GM20431 (cell line): ENCODE measurements around the gene CTU1.

Source experiments
- in situ Hi-C: fragments of 300-500 bp; cut with MseI, MboI; formaldehyde crosslinking; loops from one replicate; pipeline ENCODE4 v1.15.0; 2020; ENCODE audit warnings: low sequenced_read_pairs; ENCODE audit not compliant: unreplicated experiment

Gene CTU1

DNA sequence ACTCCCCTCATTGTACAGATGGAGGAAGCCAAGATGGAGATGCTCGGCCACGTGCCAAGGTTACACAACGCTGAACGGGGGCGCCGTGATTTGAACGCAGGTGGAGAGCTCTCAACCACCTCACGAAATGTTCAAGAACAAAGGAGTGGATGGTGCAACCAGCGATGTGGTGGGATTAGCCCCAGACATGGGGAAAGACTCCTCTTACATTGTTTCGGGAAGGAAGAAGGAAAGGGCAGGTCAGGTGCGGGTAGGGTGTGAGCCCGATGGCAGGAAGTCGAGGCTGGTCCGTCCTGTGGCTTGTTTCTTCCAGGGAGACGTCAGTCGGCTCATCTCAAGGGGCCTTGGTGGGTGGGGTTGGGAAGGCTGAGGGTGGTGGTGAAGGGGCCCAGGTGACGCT, 18.4 kb downstream of the CTU1 start:
- in situ Hi-C loops: no loop called here

DNA sequence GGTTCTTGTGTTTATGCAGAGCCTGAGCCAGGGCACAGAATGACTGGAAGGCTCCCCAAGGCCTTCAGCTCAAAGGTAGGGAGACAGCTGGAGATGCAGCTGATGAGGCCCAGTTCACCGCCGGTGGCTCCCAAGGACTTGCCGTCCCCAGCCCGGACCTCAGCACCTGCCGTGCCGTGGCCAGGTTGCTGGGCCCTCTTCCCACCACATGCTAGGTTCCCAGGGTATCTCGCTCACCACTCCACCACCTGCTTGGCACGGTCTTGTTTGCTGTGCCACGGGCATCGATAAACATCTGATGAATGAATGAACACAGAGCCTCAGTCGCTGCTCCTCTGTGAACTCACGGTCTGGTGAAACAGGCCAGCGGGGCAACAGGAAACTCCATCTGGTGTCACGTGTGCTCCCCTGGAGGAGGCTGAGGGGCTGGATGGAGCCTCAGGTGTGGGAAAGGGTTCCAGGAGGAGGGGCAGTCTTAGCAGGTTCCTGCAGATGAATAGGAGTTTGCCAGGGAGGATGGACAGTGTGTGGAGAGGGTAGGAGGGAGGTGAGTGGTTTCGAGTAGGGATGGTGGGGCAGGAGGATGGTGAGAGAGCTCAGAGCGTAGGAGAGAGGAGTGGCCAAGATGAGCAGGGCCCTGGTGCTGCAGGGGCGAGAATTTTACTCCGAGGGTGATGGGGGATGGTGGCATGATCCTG, 21.9 kb downstream of the CTU1 start:
- in situ Hi-C loops: no loop called here

DNA sequence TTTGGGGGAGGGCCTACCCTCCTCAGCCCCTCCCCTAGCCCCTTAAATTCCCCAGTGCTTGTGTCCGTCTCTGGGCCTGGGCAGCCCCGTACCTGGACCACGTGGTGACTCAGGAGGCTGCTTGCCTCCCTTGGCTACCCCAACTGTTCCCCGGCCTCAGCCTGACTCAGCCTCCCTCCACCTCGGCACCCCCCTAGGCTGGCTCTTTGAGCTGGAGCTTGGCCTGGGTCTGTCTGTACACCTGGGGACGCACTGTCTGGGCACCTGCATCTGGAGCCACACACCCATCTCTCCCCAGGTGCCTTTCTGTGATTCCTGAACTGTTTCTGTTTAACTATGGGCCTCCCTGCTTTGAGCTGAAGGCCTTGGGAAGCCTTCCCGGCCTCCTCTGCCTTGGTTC, 23.7 kb downstream of the CTU1 start:
- in situ Hi-C loops: no loop called here

DNA sequence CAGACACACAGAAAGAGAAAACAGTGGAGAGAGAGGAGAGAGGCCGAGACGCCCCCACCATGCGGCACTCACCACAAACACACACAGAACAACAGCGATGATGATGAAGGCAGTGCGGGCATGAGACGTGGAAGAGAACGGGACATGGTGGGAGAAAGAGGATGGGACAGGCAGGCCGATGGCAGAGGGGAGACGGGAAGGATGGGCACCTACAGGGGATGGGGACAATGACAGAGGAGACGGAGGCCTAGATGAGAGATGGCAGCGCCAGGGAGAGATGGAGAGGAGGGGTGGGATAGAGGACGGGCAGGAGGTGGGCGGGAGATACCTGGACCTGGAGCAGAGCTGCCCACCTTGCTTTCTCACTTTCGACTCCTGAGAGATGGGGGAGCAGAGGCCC, 24.4 kb downstream of the CTU1 start:
- in situ Hi-C loops: no loop called here

DNA sequence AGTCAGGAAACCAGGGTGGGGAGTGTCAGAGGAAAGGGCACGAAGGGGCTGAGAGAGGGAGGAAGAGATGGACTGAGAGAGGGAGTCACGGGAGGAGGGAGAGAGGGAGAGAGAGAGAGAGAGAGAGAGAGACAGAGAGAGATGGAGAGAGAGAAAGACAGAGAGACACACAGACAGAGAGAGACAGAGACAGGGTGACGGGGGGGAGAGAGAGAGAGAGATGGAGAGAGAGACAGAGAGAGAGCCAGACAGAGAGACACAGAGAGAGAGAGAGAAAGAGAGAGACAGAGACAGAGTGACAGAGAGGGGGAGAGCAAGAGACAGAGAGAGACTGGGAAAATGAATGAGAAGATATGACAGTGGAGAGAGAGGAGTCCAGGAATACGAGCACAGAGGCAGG, 25.0 kb downstream of the CTU1 start:
- in situ Hi-C loops: no loop called here

DNA sequence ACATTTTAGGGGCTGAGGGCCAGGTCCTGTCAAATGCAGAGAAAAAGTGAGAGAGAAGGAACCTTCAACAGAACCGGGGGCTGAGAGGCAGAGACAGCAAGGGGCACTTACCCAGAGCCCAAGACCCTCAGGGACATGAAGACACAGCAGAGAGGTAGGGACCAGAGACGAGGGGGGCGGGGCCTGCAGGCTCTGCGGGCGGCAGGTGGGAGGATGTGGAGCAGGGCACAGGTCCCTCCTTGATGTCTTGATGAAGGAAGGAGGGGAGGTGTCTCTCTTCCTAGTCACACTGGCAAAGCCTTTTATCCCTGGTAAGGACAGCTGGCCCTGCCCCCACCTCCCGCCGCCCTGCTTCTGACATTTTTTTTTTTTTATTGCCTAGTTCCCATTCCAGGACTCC, 25.6 kb downstream of the CTU1 start, which contains the start of gene KLK14:
TSS of gene KLK14 (minus strand) at position 277 of the 400 bp plus-strand sequence. CDS start at position 4, 273 bp downstream.
- in situ Hi-C loops: no loop called here

DNA sequence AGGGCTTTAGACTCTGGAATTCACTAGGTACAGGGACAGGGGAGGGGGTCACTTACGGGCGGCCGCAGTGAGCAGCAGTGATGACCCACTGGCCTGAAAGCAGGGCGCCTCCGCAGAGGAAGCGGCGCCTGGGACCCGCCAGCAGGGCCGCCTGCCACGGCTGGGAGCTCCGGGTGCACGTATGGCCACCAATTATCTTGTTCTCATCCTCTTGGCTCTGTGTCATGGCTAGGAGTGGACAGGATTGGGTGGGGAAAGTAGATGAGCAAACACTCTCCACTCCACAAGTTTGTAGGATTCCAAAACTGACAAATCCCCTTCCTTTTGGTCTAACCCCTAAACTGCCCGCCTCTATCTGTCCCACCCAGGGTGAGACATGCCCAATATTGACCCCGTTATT, 26.7 kb downstream of the CTU1 start:
- in situ Hi-C loops: no loop called here

DNA sequence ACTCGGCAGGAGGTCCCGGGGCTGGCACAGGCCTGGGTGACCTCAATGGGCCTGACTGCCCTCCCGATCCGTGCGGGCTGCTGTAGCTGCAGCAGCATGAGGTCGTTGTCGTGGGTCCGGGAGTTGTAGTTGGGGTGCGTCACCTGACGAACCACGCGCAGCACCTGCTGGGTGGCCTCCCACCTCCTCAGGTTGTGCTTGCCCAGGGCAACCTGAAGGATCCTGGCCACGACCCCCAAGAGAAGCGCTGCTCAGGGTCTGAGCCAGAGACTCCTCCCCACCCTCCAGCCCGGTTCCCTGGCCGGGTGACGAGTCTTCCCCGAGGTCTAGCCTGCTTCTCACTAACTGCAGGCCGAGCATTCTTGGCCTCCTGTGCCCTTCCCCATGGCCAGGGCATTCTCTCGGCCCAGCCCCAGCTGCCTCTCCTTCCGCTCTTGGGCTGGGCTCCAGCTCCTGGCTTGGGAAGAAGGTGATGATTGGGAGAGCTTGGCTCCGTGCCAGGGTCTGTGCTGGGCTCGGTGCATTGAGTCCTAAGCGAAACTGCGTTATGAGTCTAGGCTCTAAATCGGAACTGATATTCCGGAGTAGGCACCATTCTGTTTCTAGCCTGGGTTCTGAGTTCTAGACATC, 28.6 kb downstream of the CTU1 start:
- in situ Hi-C loops: no loop called here

DNA sequence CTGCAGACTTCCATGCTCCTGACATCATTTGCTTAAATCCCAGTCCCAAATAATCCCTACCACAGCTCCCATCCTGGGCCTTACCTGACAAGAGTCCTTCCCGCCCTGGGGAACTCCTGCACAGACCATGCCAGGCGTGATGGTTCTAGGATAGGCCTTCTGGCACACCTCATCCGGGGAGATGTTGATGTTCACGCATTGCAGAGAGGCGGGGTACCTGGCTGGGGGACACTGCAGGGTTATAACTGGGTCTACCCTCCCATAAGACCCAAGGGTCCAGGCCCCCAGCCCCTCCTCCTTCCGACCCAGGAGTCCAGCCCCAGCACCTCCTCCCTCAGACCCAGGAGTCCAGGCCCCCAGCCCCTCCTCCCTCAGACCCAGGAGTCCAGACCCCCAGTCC, 29.5 kb downstream of the CTU1 start:
- in situ Hi-C loops: no loop called here

DNA sequence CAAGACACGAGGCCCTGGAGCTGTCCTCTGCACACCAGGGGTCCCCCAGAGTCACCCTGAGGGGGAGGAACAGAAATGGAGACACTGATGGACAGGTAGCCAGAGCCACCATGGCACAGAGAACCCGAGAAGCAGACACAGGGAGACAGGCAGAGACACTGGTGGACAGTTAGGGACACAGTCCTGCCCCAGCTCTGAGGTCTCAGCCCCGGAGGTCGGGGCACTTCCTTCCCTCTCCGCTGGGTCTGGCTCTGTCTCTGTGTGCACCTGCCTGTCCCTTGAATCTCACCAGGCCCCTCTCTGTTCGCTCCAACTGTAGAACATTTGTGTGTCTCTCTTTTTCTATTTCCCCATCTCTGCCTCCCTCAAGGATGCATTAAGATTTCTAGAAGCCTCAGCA, 30.1 kb downstream of the CTU1 start:
- in situ Hi-C loops: no loop called here

DNA sequence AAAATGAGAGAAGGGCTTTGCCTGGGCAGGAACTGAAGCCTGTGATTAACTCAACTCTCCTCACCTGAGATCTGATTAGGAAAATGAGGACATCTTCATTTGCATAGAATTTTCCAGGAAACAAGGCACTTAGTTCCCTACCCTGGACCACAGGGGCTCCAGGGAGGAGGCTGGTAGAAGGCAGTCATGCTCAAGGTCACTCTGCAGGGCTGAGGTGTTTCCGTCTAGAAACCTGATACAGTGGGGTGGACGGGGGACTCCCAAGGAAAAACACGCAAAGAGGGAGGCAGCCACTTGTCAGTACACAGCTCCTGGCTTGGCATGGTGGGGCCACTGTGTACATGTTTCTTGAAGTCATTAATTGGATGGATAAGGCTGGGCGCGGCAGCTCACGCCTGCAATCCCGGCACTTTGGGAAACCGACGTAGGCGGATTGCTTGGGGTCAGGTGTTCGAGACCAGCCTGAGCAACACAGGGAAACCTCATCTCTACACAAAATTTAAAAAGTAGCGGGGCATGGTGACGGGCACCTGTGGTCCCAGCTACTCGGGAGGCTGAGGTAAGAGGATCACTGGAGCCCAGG, 31.5 kb downstream of the CTU1 start:
- in situ Hi-C loops: no loop called here

DNA sequence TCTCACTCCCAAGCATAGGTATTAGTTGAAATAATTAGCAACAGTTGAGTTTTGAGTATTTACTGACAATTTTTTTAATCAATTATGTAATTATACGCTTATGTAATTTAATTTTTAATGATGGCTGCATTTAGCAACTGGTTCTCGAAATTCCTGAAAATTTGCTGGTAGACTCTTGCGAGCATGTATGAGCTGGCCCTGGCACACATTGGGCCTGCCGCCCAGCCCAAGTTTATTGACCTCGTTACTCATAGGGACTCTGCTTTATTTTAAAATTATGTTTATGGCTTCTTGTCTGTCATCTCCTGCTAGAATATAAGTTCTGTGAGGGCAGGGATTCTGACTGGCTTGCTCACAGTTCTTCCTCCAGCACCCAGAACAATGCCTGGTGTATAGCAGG, 32.2 kb downstream of the CTU1 start:
- in situ Hi-C loops: no loop called here

DNA sequence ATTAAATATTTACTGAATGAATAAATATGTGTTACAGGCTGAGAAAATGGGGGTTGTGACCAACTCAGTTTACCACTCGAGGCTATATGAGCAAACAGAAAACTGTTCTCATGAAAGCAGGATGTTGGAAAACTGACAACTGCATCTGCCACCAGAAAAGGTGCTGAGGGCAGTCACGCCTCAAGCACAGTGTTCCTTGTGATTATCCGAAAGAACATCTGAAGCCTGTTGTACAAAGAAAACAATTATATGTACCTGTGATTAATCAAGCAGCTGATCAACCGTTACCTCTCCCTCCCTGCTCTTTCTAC, 37.2 kb downstream of the CTU1 start:
- in situ Hi-C loops: no loop called here

DNA sequence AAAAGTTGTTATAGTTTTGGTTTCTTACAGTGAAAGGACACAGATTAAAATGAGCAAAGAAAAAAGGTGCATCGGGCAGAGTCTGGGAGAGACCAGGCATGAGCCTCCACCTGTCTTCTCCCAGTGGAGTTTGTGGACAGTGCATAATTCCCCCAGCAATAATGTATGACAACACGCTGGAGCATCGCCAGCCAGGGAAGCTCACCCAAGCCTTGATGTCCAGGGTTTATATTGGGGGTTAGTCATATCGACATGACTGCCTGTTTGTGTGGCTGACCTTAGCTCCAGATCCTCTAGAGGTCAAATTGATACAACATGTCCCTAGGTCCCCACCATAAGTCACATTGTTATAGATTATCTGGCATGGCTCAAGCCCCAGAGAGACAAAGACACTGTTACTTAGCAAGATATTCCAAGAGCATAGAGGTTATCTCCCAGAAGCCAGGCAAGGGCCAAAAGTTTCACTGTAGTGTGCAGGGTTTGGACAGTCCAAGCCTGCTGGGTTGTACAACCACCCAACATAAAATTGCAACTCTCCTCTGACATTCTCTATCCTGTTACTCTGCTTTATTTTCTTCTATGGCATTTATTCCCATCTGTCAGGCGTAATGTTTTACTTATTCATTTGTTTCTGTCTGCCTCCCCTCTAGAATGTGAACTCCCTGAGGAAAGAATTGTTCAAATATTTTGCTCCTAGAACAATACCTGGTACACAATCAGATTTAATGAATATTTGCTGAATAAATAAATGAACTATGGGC, 37.7 kb downstream of the CTU1 start:
- in situ Hi-C loops: no loop called here

DNA sequence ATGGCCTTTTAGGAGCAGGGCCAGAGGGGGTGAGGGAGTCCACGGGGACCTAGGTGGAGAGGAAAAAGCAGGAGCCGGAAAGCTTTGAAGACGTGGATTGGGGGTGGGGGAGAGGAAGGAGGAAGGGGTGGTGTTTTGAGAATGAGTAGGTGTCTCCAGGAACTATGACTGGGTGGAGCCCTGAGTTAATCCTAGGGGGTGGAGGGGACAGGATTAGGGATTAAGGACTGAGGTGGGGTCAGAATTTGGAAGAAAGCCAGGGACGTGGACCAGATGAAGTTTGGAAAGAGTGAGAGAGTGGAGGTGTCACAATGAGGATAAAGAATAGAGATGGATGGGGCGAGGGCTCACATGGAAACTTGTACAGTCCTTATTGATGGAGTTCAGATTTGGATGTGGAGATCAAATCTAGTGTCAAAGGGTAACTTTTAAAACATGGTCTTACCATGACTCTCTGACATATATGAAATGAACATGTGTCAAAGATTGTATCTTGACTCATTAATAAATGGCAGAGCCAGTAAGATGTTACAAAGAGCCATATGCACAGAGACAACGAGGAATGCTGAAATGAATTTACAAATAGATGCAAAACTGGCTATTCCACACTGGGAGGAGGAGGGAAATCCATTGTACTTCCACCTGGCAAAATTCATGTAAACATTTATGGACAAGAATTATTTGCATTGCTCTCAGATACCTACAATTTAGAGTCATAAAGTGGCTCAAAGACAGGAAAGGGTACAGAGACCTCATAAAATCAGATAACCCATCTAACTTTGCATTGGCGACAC, 41.6 kb downstream of the CTU1 start:
- in situ Hi-C loops: no loop called here

DNA sequence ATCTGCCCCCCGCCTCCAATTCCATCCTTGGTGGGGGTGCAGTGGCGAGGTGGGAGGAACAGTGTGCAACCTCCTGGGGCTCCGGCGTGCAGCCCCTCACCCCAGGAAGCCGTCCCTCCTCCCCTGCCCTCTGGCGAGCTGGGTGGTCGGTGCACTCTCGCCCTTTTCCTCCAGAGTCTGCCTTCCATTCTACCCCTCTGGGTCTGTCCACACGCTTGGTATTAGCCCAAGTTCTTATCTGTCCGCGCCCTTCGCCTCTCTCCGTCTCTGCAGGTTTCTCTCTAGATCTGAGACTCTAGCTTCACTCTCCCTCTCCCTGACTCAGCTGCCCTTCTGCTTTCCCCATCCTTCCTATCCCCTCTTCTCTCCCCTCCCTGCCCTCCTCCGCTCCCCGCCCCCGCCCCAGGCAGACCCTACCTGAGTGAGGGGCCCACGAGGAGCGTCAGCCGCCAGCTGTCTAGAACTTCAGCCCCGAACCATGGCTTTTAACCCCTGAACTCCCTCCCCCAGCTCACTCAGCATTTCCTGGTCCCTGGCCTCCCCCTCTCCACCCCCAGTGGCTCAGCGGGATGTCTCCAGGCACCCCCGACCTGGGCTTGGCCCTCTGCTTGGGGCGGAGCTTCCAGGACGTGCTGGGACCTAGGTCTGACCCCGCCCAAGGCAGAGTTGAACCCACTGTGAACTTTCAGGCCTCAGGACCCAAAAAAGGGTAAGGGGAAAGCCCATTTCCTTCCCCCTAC, 42.8 kb downstream of the CTU1 start:
- in situ Hi-C loops: no loop called here

DNA sequence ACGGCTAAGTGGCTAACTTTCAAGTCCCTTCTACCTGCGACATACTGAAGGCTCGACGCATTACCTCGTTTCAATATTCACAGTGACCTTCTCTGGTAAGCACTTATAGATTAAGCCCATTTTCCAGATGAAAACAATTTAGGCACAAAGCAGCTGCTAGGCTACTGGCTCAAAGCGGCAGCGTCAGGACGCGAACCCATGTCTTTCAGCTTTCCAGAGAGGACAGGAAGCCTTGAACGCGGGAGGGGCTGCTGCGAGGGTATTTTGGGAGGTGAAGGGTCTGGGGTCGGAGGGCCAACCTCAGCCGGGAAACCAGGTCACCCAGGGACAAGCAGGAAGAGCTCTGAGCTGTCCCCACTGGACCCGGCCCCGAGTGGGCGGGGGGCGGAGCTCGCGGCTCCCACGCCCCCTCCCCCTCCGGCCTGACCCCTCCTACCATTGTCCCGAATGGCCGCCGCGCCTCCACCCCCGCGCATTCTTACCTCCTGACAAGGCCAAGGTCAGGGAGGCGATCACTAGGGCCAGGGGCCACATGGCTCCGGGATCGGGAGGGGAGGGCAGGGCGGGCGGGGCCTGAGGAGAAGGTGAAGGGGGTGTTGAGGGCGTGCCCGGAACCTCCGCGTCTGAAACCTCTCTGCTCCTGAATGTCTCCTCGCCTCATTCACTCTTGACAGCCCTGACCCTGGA, 43.5 kb downstream of the CTU1 start, which contains the start of gene KLK13:
TSS of gene KLK13 (minus strand) at position 559 of the 687 bp plus-strand sequence. CDS start at position 534, 25 bp downstream.
- in situ Hi-C loops: no loop called here

DNA sequence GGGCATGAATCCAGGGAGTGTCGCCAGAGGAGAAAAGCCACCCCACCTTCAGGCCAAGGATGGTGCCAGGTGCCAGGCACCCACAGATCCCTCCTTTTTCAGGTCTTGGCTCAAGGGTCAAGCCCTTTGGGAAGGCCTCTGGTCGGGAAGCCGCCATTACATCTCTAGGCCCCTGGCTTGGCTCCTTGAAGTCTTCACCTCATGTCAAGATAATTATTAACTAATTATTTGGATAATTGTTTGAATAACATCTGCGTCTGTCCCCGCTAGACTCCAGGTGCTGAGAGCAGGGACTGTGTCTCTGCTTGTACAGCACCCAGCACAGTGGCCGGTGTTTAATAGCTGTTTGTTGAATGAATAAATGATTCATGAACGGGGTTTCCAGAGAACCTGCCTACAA, 44.5 kb downstream of the CTU1 start:
- in situ Hi-C loops: no loop called here

DNA sequence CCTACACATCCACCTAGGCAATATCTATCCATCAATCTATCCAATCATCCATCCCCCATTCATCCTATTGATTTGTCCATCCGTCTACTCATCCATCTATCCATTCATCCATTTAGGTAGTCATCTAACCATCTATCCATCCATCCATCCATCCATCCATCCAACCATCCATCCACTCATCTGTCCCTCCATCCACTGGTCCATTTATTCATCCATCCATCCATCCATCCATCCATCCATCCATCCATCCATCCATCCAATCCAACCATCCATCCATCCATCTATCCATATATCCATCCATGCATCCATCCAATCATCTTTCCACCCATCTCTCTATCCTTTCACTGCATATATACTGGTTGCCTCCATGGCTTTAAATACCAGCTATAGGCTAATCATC, 47.2 kb downstream of the CTU1 start:
- in situ Hi-C loops: no loop called here
